Ishikawa (cell line): Measurements from ENCODE around the gene EEPD1.

Experiments
- CEBPB ChIP-seq: IDR thresholded peaks from 2 replicates; pipeline ENCODE4 v1.6.1; 2012
- CREB1 ChIP-seq: IDR thresholded peaks from 2 replicates; pipeline ENCODE4 v1.6.1; 2012; ENCODE audit warnings: low read depth
- EGR1 ChIP-seq: IDR thresholded peaks from 2 replicates; pipeline ENCODE4 v1.6.1; 2012
- EP300 ChIP-seq: IDR thresholded peaks from 2 replicates; pipeline ENCODE4 v1.6.1; 2012; ENCODE audit warnings: borderline replicate concordance
- FOXM1 ChIP-seq: IDR thresholded peaks from 2 replicates; pipeline ENCODE4 v1.6.1; 2012; ENCODE audit warnings: low read depth, borderline replicate concordance
- NFIC ChIP-seq: IDR thresholded peaks from 2 replicates; pipeline ENCODE4 v1.6.1; 2012
- RAD21 ChIP-seq: IDR thresholded peaks from 2 replicates; pipeline ENCODE4 v1.6.1; 2012; ENCODE audit warnings: low read depth
- TAF1 ChIP-seq: IDR thresholded peaks from 2 replicates; pipeline ENCODE4 v1.6.1; 2012; ENCODE audit warnings: low read depth, mild to moderate bottlenecking
- TCF12 ChIP-seq: IDR thresholded peaks from 2 replicates; pipeline ENCODE4 v1.6.1; 2012; ENCODE audit warnings: low read depth
- TEAD4 ChIP-seq: IDR thresholded peaks from 2 replicates; pipeline ENCODE4 v1.6.1; 2012
- YY1 ChIP-seq: IDR thresholded peaks from 2 replicates; pipeline ENCODE4 v1.6.1; 2012; ENCODE audit warnings: low read depth
- ZBTB7A ChIP-seq: IDR thresholded peaks from 2 replicates; pipeline ENCODE4 v1.6.1; 2012; ENCODE audit warnings: low read depth
- TF ChIP-seq, protein P1 (sequence below): IDR thresholded peaks from 2 replicates; pipeline ENCODE4 v1.6.1; 2012; ENCODE audit warnings: low read depth, mild to moderate bottlenecking
- TF ChIP-seq, protein P2 (sequence below): IDR thresholded peaks from 2 replicates; pipeline ENCODE4 v1.6.1; 2012
- TF ChIP-seq, protein P3 (sequence below): IDR thresholded peaks from 2 replicates; pipeline ENCODE4 v1.6.1; 2012

The EEPD1 gene

DNA sequence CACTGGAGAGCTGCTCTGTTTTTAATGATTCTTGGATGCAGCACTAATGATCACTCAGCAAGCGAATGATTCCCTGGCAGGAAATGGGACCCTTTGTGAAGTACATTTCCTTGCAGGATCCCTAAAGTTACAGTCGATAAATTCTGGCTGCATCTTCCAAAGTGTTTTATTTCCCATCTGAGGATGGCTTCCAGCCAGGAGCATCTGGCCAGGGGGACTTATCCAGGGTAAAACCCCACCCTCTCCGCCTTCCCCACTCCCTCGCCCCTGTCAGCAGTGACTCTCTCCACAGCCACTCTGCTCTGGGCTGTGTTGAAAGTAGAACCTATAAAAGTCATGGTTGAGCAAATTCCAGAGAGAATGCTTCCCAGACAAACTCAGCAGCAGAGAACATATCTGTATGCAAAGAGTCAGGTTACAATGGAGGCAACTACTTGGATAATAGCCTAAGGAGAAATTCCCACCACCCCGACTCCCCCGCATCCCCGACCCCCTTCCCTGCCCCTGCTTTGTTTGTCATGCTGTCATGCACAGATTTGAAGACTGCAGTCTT lies 125.6 kb downstream of the EEPD1 start:
- TF ChIP-seq YY1 (no peak), RAD21 (no peak), TAF1 (no peak), NFIC (no peak), EP300 (peak; percentile 26; the same call in 1 of the 2 replicates)

DNA sequence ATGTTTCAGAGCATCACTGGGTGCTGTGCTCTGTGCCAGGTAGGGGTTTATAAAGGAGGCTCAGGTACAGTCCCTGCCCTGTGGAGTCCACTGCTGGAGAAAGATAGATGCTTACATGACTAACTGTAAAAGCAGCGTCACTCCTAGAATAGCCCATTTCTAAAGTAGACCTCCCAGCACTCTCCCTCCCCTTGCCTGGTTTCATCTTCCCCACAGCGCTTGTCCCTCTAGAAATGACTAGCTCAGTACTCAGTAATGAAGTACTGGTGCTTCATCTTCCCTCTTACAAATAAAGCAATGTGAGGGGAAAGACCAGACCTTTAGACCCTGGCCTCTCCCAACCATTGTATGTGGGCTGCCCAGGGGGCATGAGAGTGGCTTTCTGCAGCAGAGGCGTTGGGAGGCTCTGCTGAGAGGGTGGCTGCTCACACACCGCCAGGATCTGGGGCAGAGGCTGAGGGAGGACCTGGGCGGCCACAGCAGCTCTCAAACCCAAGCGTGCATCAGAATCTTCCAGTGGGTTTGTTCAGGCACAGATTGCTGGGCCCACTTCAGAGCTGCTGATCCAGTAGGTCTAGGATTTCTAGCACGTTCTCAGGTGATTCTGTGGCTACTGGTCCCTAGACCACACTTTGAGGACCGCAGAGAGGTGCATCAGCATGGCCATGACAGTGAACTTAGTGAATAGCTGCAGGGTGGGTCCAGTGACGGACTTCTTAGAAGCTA lies 126.3 kb downstream of the EEPD1 start:
- TF ChIP-seq CEBPB (no peak), EP300 (no peak), NFIC (no peak), ZBTB7A (no peak), FOXM1 (no peak)
- TF ChIP-seq, protein P1, sequence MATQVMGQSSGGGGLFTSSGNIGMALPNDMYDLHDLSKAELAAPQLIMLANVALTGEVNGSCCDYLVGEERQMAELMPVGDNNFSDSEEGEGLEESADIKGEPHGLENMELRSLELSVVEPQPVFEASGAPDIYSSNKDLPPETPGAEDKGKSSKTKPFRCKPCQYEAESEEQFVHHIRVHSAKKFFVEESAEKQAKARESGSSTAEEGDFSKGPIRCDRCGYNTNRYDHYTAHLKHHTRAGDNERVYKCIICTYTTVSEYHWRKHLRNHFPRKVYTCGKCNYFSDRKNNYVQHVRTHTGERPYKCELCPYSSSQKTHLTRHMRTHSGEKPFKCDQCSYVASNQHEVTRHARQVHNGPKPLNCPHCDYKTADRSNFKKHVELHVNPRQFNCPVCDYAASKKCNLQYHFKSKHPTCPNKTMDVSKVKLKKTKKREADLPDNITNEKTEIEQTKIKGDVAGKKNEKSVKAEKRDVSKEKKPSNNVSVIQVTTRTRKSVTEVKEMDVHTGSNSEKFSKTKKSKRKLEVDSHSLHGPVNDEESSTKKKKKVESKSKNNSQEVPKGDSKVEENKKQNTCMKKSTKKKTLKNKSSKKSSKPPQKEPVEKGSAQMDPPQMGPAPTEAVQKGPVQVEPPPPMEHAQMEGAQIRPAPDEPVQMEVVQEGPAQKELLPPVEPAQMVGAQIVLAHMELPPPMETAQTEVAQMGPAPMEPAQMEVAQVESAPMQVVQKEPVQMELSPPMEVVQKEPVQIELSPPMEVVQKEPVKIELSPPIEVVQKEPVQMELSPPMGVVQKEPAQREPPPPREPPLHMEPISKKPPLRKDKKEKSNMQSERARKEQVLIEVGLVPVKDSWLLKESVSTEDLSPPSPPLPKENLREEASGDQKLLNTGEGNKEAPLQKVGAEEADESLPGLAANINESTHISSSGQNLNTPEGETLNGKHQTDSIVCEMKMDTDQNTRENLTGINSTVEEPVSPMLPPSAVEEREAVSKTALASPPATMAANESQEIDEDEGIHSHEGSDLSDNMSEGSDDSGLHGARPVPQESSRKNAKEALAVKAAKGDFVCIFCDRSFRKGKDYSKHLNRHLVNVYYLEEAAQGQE = no peak
- TF ChIP-seq, protein P2, sequence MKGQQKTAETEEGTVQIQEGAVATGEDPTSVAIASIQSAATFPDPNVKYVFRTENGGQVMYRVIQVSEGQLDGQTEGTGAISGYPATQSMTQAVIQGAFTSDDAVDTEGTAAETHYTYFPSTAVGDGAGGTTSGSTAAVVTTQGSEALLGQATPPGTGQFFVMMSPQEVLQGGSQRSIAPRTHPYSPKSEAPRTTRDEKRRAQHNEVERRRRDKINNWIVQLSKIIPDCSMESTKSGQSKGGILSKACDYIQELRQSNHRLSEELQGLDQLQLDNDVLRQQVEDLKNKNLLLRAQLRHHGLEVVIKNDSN = no peak

DNA sequence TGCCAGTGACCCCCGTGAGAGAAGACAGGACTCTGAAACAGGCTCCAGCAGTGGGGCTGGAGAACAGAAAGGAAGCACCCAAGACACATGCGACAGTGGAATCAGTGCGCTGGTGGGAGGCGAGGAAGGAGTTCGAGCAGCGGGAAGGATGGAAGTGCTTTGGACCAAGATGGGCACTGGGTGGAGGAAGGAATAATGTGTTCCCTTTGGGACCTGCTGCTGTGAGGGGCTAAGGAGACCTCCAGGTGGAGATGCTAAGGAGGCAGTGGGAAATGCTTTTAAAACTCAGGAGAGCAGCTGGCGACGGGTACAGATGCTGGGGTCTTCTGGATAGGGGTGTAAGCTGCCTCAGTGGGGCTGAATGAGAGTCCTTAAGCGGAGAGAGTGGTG lies 126.9 kb downstream of the EEPD1 start:
- TF ChIP-seq EGR1 (no peak), NFIC (no peak), CREB1 (no peak), CEBPB (no peak), RAD21 (no peak), TEAD4 (no peak), ZBTB7A (no peak), YY1 (no peak), EP300 (no peak), FOXM1 (no peak), TCF12 (no peak), TAF1 (no peak)
- TF ChIP-seq, protein P3, sequence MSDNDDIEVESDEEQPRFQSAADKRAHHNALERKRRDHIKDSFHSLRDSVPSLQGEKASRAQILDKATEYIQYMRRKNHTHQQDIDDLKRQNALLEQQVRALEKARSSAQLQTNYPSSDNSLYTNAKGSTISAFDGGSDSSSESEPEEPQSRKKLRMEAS = no peak
- TF ChIP-seq, protein P2 = no peak
- TF ChIP-seq, protein P1 = no peak

DNA sequence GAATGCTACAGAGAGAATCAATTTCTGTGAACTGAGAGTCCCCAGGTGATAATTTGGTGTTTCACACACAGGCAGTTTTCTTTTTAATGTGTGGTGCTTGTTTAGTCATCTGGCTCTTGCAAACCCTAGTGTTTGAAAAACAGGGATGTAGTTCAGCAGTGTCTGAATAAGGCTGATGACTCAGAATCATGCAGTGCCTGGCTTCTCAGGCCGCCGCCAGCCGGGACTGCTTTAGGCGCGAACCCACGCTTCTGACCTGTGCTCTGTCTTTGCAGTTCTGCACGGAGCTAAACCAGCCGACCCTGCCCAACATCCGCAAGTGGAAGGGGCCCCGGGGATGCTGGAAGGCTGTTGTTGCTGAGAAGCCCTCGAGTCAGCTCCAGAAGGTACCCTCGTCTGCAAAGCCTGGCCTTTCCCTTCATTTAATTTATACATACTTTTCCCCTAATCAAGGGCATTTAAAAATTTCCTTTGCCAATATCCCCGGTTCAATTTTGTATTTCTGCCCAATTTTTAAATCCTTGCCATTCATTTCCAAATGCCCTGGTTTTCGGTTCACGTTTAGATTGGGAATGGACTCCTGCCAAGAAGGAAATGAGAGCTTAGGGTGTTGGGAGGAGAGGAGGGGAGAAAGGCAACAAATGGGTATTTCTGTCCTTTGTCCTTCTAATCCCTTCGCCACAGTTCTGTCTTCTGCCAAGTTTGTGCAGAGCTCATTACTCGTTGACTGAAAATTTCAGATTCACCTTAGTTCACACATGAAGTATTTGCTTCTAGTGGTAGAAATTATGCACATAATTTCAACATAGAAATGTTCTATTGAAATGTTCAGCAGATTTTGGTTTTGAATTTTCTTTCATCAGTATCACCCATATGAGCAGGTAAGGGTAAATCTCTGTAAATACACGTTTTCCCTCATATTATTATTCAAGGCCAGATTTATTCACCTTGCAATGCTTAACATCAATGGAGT lies 128.1 kb downstream of the EEPD1 start:
- no peak; the same call in 1 of the 2 replicates for TF ChIP-seq EP300
- no peak for TF ChIP-seq ZBTB7A
- no peak for TF ChIP-seq FOXM1
- peak; percentile 72 for TF ChIP-seq NFIC
- TF ChIP-seq YY1 = no peak
- no peak for TF ChIP-seq CEBPB

DNA sequence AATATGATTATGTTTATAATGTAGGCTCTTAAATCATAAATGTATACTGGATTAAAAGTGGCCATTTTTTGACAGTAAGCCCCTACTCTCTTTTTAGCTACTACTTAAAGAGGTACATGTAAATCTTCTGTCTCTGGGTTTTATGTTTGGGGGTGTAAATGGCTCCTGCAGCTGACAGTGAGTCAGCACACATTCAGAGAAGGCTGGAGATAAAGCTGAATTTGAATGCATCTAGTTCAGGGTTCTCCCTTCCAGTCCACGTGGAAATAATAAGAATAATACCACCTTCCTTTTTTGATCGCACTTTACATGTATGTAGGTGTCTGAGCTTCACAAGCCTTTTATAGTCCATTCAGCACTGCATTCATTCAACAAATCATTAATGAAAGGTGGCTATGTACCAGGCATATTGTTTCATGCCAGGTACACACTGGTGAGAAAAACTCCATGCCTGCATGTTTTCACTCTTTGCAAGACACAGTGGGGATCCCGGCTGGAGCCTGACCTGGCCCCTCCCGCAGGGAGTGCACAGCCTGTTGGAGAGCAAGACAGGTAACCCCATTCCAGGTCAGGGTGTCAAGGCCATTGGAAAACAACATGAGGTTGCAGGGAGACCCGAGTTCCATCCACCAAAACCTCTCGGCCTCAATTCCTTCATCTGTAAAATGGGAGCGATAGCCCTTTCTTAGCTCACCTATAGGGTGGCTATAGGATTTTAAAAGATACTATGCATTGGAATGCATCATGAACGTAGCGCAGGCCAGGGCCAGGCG lies 129.1 kb downstream of the EEPD1 start:
- TF ChIP-seq RAD21 (no peak), TAF1 (no peak), YY1 (no peak), TEAD4 (no peak), NFIC (no peak), ZBTB7A (no peak), EGR1 (no peak), EP300 (no peak), CREB1 (no peak), FOXM1 (no peak), CEBPB (no peak), TCF12 (no peak)
- TF ChIP-seq, protein P3 = no peak
- TF ChIP-seq, protein P2 = no peak
- TF ChIP-seq, protein P1 = no peak
